Glutamatergic neuron (in vitro differentiated cells): ENCODE measurements around the gene JAML. TPM values are rescaled to one million over a fixed set of nuclear protein-coding genes. Genes with fewer than 3 reads are reported as not detected.
"Not testable (repeated sequence)": the region's sequence is repeated elsewhere in the genome, so short reads cannot be mapped to it uniquely, and the experiment has no call there.

Experiments
- DNase-seq: peaks from one replicate; pipeline ENCODE4 v3.0.0; 2022
- H3K27ac Mint-ChIP-seq: one replicate; pipeline ENCODE4 v1.8.0; 2020; ENCODE audit warnings: mild to moderate bottlenecking, mixed read lengths, inconsistent platforms; ENCODE audit not compliant: unreplicated experiment
- H3K27me3 Mint-ChIP-seq: one replicate; pipeline ENCODE4 v1.8.0; 2020; ENCODE audit warnings: mild to moderate bottlenecking, moderate library complexity, mixed read lengths, inconsistent platforms; ENCODE audit not compliant: unreplicated experiment
- H3K36me3 Mint-ChIP-seq: one replicate; pipeline ENCODE4 v1.8.0; 2020; ENCODE audit warnings: mild to moderate bottlenecking, mixed read lengths, inconsistent platforms; ENCODE audit not compliant: unreplicated experiment
- H3K4me1 Mint-ChIP-seq: one replicate; pipeline ENCODE4 v1.8.0; 2020; ENCODE audit warnings: mild to moderate bottlenecking, low read depth, mixed read lengths, inconsistent platforms; ENCODE audit not compliant: unreplicated experiment
- H3K4me3 Mint-ChIP-seq: one replicate; pipeline ENCODE4 v1.8.0; 2020; ENCODE audit warnings: mild to moderate bottlenecking, mixed read lengths, inconsistent platforms; ENCODE audit not compliant: unreplicated experiment
- H3K9me3 Mint-ChIP-seq: one replicate; pipeline ENCODE4 v1.8.0; 2020; ENCODE audit warnings: mild to moderate bottlenecking, moderate library complexity, mixed read lengths, inconsistent platforms; ENCODE audit not compliant: unreplicated experiment
- total RNA-seq: library from RNA; stranded (reverse); fragmentation: NEBNext Ultra II Directional; extraction: Animal tissue kit (Norgen Biotek cat#: 25700); gene quantifications from one replicate; pipeline ENCODE4 v1.2.1, GENCODE V29; 2021; ENCODE audit not compliant: unreplicated experiment
- TF ChIP-seq, protein P1 (sequence below): fragments of 200-600 bp; sonication (generic); IDR thresholded peaks from one replicate; pipeline ENCODE4 v1.5.0; 2021; ENCODE audit not compliant: partially characterized antibody, unreplicated experiment

JAML gene
- total RNA-seq, 1 donor from 2014 or later = not detected

DNA sequence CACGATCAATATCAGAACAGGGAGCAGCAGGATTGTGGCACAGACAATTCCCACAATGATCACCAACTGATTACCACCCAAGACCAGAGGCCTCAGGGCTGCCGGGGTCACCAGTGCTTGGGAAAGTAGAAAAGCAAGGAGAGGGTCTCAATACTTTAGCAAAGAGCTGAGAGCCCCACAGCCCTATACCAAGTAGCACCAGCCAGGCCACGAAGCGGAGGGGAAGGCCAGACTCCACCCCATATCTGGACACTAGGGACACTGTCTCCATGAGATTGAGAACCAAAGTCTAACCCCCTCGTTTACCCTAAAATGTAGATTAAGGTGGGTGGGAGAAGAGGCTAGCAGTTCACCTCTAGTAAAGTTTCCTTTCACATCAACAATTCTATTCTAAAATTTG is 24.3 kb downstream of the JAML start:
- Mint-ChIP-seq H3K36me3 (no peaks in the 10 kb centered on the region), H3K27ac (no peak overlapping the region), H3K27me3 (no peaks in the 10 kb centered on the region), H3K4me1 (no peaks in the 10 kb centered on the region), H3K9me3 (no peaks in the 10 kb centered on the region), H3K4me3 (no peak overlapping the region)
- TF ChIP-seq, protein P1, sequence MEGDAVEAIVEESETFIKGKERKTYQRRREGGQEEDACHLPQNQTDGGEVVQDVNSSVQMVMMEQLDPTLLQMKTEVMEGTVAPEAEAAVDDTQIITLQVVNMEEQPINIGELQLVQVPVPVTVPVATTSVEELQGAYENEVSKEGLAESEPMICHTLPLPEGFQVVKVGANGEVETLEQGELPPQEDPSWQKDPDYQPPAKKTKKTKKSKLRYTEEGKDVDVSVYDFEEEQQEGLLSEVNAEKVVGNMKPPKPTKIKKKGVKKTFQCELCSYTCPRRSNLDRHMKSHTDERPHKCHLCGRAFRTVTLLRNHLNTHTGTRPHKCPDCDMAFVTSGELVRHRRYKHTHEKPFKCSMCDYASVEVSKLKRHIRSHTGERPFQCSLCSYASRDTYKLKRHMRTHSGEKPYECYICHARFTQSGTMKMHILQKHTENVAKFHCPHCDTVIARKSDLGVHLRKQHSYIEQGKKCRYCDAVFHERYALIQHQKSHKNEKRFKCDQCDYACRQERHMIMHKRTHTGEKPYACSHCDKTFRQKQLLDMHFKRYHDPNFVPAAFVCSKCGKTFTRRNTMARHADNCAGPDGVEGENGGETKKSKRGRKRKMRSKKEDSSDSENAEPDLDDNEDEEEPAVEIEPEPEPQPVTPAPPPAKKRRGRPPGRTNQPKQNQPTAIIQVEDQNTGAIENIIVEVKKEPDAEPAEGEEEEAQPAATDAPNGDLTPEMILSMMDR = no peak
- no peak for DNase-seq

DNA sequence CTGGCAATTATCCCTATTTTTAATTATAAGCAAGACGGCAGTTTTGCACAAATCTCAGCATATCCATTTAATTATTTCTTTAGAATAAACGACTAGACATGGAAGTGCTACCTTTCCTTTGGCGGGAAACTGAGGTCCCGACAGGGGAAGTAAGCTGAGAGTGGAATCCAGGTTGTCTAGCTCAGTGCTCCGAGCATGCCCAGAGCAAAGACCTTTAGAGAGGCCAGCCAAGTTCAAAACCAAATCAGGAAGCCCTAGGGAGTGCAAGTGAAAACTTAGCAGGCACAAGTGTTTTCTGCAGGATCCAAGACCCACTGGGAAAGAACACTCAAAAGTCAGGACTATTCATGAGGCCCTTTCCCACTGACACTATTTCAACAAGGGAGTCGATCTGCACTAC is 25.7 kb downstream of the JAML start:
- TF ChIP-seq, protein P1 = no peak
- DNase-seq = no peak
- Mint-ChIP-seq H3K27me3 (no peaks in the 10 kb centered on the region), H3K9me3 (no peaks in the 10 kb centered on the region), H3K36me3 (no peaks in the 10 kb centered on the region), H3K4me3 (no peak overlapping the region), H3K27ac (no peak overlapping the region), H3K4me1 (no peaks in the 10 kb centered on the region)

DNA sequence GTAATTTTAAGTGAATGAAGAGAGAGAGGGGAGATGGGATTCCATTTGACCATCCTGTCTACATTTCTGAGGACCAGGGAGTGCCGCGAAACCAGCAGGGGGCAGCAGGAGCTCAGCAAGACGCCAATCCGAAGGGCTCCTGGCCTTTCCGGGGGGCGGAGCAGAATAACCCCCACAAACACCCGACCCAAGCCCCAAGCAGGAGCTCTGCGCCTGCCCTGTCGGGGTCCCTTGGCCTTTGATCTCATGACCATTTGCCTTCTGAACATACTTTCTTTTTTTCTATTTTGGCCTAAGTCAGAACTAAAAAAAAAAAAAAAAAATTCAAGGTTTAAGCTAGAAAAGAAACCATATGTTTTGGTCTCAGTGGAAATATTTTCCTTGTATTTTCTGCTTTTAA is 26.4 kb downstream of the JAML start:
- Mint-ChIP-seq H3K36me3 (no peaks in the 10 kb centered on the region), H3K9me3 (no peaks in the 10 kb centered on the region), H3K4me3 (peak overlapping the region; percentile 22), H3K27me3 (no peaks in the 10 kb centered on the region), H3K4me1 (no peaks in the 10 kb centered on the region), H3K27ac (no peak overlapping the region)
- TF ChIP-seq, protein P1 = peak; percentile 80
- peak; percentile 87 for DNase-seq

DNA sequence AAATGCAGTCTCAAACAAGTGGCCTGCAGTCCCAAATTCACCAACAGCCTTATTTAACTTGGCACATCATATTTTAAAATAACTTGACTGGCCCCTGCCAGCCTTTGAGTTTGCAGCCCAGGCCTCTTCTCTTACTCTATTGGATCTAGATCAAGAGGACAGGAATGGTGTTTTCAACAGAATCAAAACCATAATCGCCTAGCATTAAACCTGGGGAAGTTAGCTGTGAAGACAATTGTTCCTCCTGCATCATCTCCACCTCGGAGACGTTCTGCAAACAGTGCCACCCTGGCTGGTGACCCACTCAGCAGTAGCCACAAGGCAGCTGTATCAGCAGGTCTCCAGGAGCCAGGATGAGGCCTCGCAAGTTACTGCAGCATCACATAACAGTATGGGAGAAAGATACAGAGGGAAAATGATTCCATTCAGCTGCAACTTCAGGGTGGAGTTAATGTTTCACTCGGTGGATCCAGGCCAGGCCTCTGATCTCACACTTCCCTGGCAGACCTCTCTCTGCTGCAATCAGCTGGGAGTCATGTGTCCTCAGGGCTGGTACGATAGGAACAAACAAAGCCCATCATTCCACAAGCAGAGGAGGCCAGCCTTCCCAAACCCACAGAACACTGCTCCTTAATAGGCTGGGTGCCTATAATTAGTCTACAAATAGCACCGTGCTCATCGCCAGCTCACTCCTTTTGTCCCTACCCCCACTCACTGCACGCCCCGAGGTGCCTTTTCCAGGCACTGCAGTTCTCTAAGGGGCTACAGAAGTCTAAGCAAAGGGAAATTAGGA is 29.8 kb downstream of the JAML start:
- peaks cover 14% of the 10 kb centered on the region for H3K36me3 Mint-ChIP-seq
- no peak for DNase-seq
- no peak overlapping the region for H3K4me3 Mint-ChIP-seq
- H3K27me3 Mint-ChIP-seq = peaks cover 3% of the 10 kb centered on the region
- H3K9me3 Mint-ChIP-seq = peaks cover 4% of the 10 kb centered on the region
- TF ChIP-seq, protein P1 = no peak
- no peaks in the 10 kb centered on the region for H3K4me1 Mint-ChIP-seq
- H3K27ac Mint-ChIP-seq = no peak overlapping the region

DNA sequence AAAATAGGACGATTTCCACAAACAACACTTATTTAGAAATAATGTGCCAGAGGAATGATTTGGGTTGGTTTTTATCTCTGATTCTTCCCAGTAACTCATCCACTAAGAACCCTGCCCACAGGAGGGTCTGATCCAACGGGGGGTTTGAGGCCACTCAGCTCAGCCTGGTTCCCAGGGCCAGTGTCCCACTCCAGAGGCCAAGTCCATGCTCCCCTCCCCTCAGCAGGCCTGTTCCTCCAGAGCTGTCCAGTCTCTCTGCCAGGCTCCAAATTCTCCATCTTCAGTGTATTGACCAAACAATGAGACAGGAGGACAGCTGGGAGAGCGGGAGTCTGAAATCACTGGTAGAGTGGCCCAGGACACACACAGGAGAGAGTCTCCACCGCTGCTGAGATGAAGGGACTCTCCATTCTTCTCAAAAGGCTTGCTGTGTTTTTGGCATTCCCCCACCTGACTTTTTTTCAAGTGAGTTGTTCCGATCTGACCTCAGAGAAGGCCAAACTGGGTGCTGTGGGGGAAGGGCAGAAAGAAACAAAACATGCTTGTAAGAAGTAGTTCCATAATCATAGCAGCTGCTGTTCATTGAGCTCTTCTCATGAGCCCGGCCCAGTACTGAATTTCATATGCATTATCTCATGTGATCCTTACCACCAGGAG is 30.8 kb downstream of the JAML start:
- peaks cover 3% of the 10 kb centered on the region for H3K27me3 Mint-ChIP-seq
- DNase-seq = no peak
- H3K36me3 Mint-ChIP-seq = peaks cover 14% of the 10 kb centered on the region
- no peaks in the 10 kb centered on the region for H3K4me1 Mint-ChIP-seq
- H3K27ac Mint-ChIP-seq = no peak overlapping the region
- TF ChIP-seq, protein P1 = no peak
- no peak overlapping the region for H3K4me3 Mint-ChIP-seq
- peaks cover 4% of the 10 kb centered on the region for H3K9me3 Mint-ChIP-seq

DNA sequence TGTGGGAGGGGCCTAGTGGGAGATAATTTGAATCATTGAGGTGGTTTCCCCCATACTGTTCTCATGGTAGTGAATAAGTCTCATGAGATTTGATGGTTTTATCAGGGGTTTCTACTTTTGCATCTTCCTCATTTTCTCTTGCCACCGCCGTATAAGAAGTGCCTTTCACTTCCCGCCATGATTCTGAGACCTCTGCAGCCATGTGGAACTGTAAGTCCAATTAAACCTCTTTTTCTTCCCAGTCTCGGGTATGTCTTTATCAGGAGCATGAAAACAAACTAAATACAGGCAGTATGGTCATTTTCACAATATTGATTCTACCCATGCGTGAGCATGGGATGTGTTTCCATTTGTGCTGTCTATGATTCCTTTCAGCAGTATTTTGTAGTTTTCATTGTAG is 32.0 kb downstream of the JAML start:
- H3K9me3 Mint-ChIP-seq, H3K27ac Mint-ChIP-seq, DNase-seq, H3K4me3 Mint-ChIP-seq, H3K4me1 Mint-ChIP-seq, H3K27me3 Mint-ChIP-seq: not testable (repeated sequence)
- peaks cover 14% of the 10 kb centered on the region for H3K36me3 Mint-ChIP-seq

DNA sequence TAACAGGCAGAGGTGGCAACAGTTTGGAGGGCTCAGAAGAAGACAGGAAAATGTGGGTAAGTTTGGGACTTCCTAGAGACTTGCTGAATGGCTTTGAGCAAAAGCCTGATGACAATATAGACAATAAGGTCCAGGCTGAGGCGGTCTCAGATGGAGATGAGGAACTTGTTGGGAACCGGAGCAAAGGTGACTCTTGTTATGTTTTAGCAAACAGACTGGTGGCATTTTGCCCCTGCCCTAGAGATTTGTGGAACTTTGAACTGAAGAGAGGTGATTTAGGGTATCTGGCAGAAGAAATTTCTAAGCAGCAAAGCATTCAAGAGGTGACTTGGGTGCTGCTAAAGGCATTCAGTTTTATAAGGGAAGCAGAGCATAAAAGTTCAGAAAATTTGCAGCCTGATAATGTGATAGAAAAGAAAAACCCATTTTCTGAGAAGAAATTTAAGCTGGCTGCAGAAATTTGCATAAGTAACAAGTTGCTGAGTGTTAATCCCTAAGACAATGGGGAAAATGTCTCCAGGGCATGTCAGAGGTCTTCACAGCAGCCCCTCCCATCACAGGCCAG is 33.8 kb downstream of the JAML start:
- not testable (repeated sequence) for DNase-seq, H3K4me3 Mint-ChIP-seq, H3K9me3 Mint-ChIP-seq, H3K27ac Mint-ChIP-seq, H3K4me1 Mint-ChIP-seq, H3K27me3 Mint-ChIP-seq
- peaks cover 14% of the 10 kb centered on the region for H3K36me3 Mint-ChIP-seq
